Progenitor cell of endocrine pancreas (in vitro differentiated cells): ENCODE data around the gene TMPRSS6. TPM values are rescaled to one million over a fixed set of nuclear protein-coding genes. Genes with fewer than 3 reads are reported as not detected.

ENCODE experiments used
- DNase-seq: peaks from one replicate; pipeline ENCODE4 v3.0.0; 2021; ENCODE audit warnings: low spot score; ENCODE audit not compliant: unreplicated experiment
- H3K27ac Mint-ChIP-seq: 2 replicates; pipeline ENCODE4 v1.8.0; 2021; ENCODE audit warnings: mild to moderate bottlenecking, moderate library complexity, mixed read lengths
- H3K27me3 Mint-ChIP-seq: 2 replicates; pipeline ENCODE4 v1.8.0; 2021; ENCODE audit warnings: mixed read lengths
- H3K36me3 Mint-ChIP-seq: 2 replicates; pipeline ENCODE4 v1.8.0; 2022; ENCODE audit warnings: mixed read lengths; ENCODE audit not compliant: insufficient read depth
- H3K4me1 Mint-ChIP-seq: 2 replicates; pipeline ENCODE4 v1.8.0; 2021; ENCODE audit warnings: low read depth, mixed read lengths
- H3K4me3 Mint-ChIP-seq: 2 replicates; pipeline ENCODE4 v1.8.0; 2021; ENCODE audit warnings: low read depth, mild to moderate bottlenecking, moderate library complexity, mixed read lengths
- H3K9me3 Mint-ChIP-seq: 2 replicates; pipeline ENCODE4 v1.8.0; 2021; ENCODE audit warnings: low read depth, mixed read lengths
- CTCF ChIP-seq: fragments of 200-600 bp; sonication (generic); IDR thresholded peaks from one replicate; pipeline ENCODE4 v1.5.0; 2021; ENCODE audit warnings: antibody characterized with exemption, mild to moderate bottlenecking; ENCODE audit not compliant: unreplicated experiment
- total RNA-seq: library from RNA; stranded (reverse); gene quantifications from 2 replicates; pipeline ENCODE4 v1.2.1, GENCODE V29; 2021

TMPRSS6 gene
- total RNA-seq, 1 donor from 2014 or later, result 12.6 TPM

GRCh38 chr22:37024339-37025157 is 85.0 kb downstream of the TMPRSS6 start:
- H3K27me3 Mint-ChIP-seq, result no peaks in the 10 kb centered on the region
- H3K4me3 Mint-ChIP-seq, result no peak overlapping the region
- no peaks in the 10 kb centered on the region for H3K9me3 Mint-ChIP-seq
- peaks cover 17% of the 10 kb centered on the region for H3K36me3 Mint-ChIP-seq
- peak overlapping the region; percentile 76 for H3K27ac Mint-ChIP-seq
- no peak for DNase-seq
- no peak for TF ChIP-seq CTCF
- H3K4me1 Mint-ChIP-seq, result peaks cover 23% of the 10 kb centered on the region

- Mint-ChIP-seq H3K27me3 (no peaks in the 10 kb centered on the region), H3K9me3 (no peaks in the 10 kb centered on the region), H3K4me1 (peaks cover 23% of the 10 kb centered on the region), H3K36me3 (peaks cover 15% of the 10 kb centered on the region), H3K27ac (no peak overlapping the region), H3K4me3 (no peak overlapping the region)
- no peak for TF ChIP-seq CTCF
- DNase-seq, result no peak
Measured at GRCh38 chr22:37023743-37024338, 85.7 kb downstream of the TMPRSS6 start.

- Mint-ChIP-seq H3K27me3 (no peaks in the 10 kb centered on the region), H3K9me3 (no peaks in the 10 kb centered on the region), H3K4me3 (no peak overlapping the region), H3K36me3 (peaks cover 14% of the 10 kb centered on the region), H3K4me1 (peaks cover 26% of the 10 kb centered on the region), H3K27ac (no peak overlapping the region)
- TF ChIP-seq CTCF, result no peak
- DNase-seq, result no peak
Measured at GRCh38 chr22:37022483-37023337, 86.8 kb downstream of the TMPRSS6 start.

- peaks cover 29% of the 10 kb centered on the region for H3K4me1 Mint-ChIP-seq
- H3K27ac Mint-ChIP-seq, result peak overlapping the region; percentile 37
- peaks cover 14% of the 10 kb centered on the region for H3K36me3 Mint-ChIP-seq
- H3K9me3 Mint-ChIP-seq, result no peaks in the 10 kb centered on the region
- H3K27me3 Mint-ChIP-seq, result no peaks in the 10 kb centered on the region
- peak; percentile 71 for TF ChIP-seq CTCF
- H3K4me3 Mint-ChIP-seq, result peak overlapping the region; percentile 67
- no peak for DNase-seq
Measured at GRCh38 chr22:37021710-37022482, 87.6 kb downstream of the TMPRSS6 start.
